Loucy (cell line): ENCODE data around the gene DLG2.

Experiments
- H2AFZ ChIP-seq: fragments of 200-600 bp; sonication (generic); 2 replicates; pipeline ENCODE4 v1.6.0; 2016; ENCODE audit warnings: antibody characterized with exemption, mild to moderate bottlenecking, low read length, moderate library complexity
- H3F3A ChIP-seq: fragments of 200-600 bp; 2 replicates; pipeline ENCODE4 v1.6.0; 2016; ENCODE audit warnings: antibody characterized with exemption, low read depth, mild to moderate bottlenecking
- H3K27me3 ChIP-seq: fragments of 200-600 bp; sonication (generic); 2 replicates; pipeline ENCODE4 v1.6.1; 2014; ENCODE audit warnings: low read length, mild to moderate bottlenecking; ENCODE audit not compliant: insufficient read depth, poor library complexity, severe bottlenecking
- H3K36me3 ChIP-seq: fragments of 200-600 bp; sonication (generic); 2 replicates; pipeline ENCODE4 v1.6.1; 2016; ENCODE audit warnings: low read length; ENCODE audit not compliant: insufficient read depth
- H3K4me1 ChIP-seq: fragments of 200-600 bp; sonication (generic); 2 replicates; pipeline ENCODE4 v1.5.1; 2014; ENCODE audit warnings: low read length, mild to moderate bottlenecking; ENCODE audit not compliant: insufficient read depth, poor library complexity, severe bottlenecking
- H3K4me2 ChIP-seq: fragments of 200-600 bp; sonication (generic); 2 replicates; pipeline ENCODE4 v1.6.0; 2014; ENCODE audit warnings: antibody characterized with exemption, low read length, low read depth, mild to moderate bottlenecking; ENCODE audit not compliant: poor library complexity, severe bottlenecking
- H3K4me3 ChIP-seq: fragments of 200-600 bp; sonication (generic); 2 replicates; pipeline ENCODE4 v1.5.1; 2014; ENCODE audit warnings: low read length, mild to moderate bottlenecking, mixed read lengths; ENCODE audit not compliant: poor library complexity, severe bottlenecking
- H3K79me2 ChIP-seq: fragments of 200-600 bp; sonication (generic); 2 replicates; pipeline ENCODE4 v1.6.1; 2014; ENCODE audit warnings: low read length; ENCODE audit not compliant: insufficient read depth
- H3K9ac ChIP-seq: fragments of 200-600 bp; sonication (generic); 2 replicates; pipeline ENCODE4 v1.6.0; 2014; ENCODE audit warnings: mild to moderate bottlenecking, low read depth, low read length, moderate library complexity; ENCODE audit not compliant: poor library complexity, severe bottlenecking
- H3K9me2 ChIP-seq: fragments of 200-600 bp; sonication (generic); replicated peaks from 2 replicates; pipeline ENCODE4 v1.6.1; 2016; ENCODE audit warnings: low read depth, low read length, mixed read lengths
- H3K9me3 ChIP-seq: fragments of 200-600 bp; sonication (generic); 2 replicates; pipeline ENCODE4 v1.6.1; 2014; ENCODE audit warnings: mild to moderate bottlenecking, antibody characterized with exemption, low read length, low read depth; ENCODE audit not compliant: insufficient read depth
- H4K20me1 ChIP-seq: fragments of 200-600 bp; sonication (generic); 2 replicates; pipeline ENCODE4 v1.6.0; 2014; ENCODE audit warnings: antibody characterized with exemption, low read length, mild to moderate bottlenecking; ENCODE audit not compliant: insufficient read depth, poor library complexity, severe bottlenecking
- CTCF ChIP-seq: fragments of 200-600 bp; sonication (generic); conservative IDR thresholded peaks from 2 replicates; pipeline ENCODE4 v1.5.1; 2014; ENCODE audit warnings: mild to moderate bottlenecking, antibody characterized with exemption, low read length
- EZH2phosphoT487 ChIP-seq: fragments of 200-600 bp; IDR thresholded peaks from 2 replicates; pipeline ENCODE4 v1.6.1; 2018; ENCODE audit warnings: antibody characterized with exemption, mild to moderate bottlenecking, moderate library complexity, borderline replicate concordance

The DLG2 gene

GRCh38 chr11:83477772-83478171 lies 2149.4 kb downstream of the DLG2 start:
- Histone ChIP-seq H3K79me2 (no peaks in the 10 kb centered on the region), H3K4me1 (no peaks in the 10 kb centered on the region), H3K9ac (no peak overlapping the region), H3F3A (no peaks in the 10 kb centered on the region), H3K27me3 (no peaks in the 10 kb centered on the region), H3K36me3 (no peaks in the 10 kb centered on the region), H3K4me3 (no peak overlapping the region), H4K20me1 (no peaks in the 10 kb centered on the region), H2AFZ (no peak overlapping the region), H3K9me2 (no peaks in the 10 kb centered on the region), H3K9me3 (no peaks in the 10 kb centered on the region), H3K4me2 (no peak overlapping the region)
- TF ChIP-seq CTCF: no peak
- TF ChIP-seq EZH2phosphoT487: no peak

- H2AFZ ChIP-seq: no peak overlapping the region
- no peaks in the 10 kb centered on the region for H3K36me3 ChIP-seq
- no peaks in the 10 kb centered on the region for H3K79me2 ChIP-seq
- no peaks in the 10 kb centered on the region for H3K27me3 ChIP-seq
- TF ChIP-seq EZH2phosphoT487 (no peak), CTCF (no peak)
- H3K9ac ChIP-seq: no peak overlapping the region
- no peaks in the 10 kb centered on the region for H3K9me2 ChIP-seq
- no peaks in the 10 kb centered on the region for H3K9me3 ChIP-seq
- no peaks in the 10 kb centered on the region for H3K4me1 ChIP-seq
- no peak overlapping the region for H3K4me3 ChIP-seq
- H3F3A ChIP-seq: no peaks in the 10 kb centered on the region
- no peaks in the 10 kb centered on the region for H4K20me1 ChIP-seq
- H3K4me2 ChIP-seq: no peak overlapping the region
Observed at GRCh38 chr11:83475760-83476159, 2151.4 kb downstream of the DLG2 start.

GRCh38 chr11:83473743-83474142 lies 2153.4 kb downstream of the DLG2 start:
- H3K9me2 ChIP-seq: no peaks in the 10 kb centered on the region
- no peaks in the 10 kb centered on the region for H3K9me3 ChIP-seq
- no peaks in the 10 kb centered on the region for H3K79me2 ChIP-seq
- H3F3A ChIP-seq: no peaks in the 10 kb centered on the region
- no peaks in the 10 kb centered on the region for H3K36me3 ChIP-seq
- H3K9ac ChIP-seq: no peak overlapping the region
- no peak overlapping the region for H2AFZ ChIP-seq
- no peaks in the 10 kb centered on the region for H3K4me1 ChIP-seq
- TF ChIP-seq EZH2phosphoT487 (no peak), CTCF (no peak)
- H3K4me2 ChIP-seq: no peak overlapping the region
- no peaks in the 10 kb centered on the region for H3K27me3 ChIP-seq
- no peaks in the 10 kb centered on the region for H4K20me1 ChIP-seq
- H3K4me3 ChIP-seq: no peak overlapping the region
